Measurements from ENCODE around the gene ZNF391. TPM values are rescaled to one million over a fixed set of nuclear protein-coding genes. Genes with fewer than 3 reads are reported as not detected.
"Not testable (repeated sequence)": the region's sequence is repeated elsewhere in the genome, so short reads cannot be mapped to it uniquely, and the experiment has no call there.

Gene ZNF391
- total RNA-seq (ENCODE audit: insufficient read depth, low replicate concordance): 1.7 TPM

DNA sequence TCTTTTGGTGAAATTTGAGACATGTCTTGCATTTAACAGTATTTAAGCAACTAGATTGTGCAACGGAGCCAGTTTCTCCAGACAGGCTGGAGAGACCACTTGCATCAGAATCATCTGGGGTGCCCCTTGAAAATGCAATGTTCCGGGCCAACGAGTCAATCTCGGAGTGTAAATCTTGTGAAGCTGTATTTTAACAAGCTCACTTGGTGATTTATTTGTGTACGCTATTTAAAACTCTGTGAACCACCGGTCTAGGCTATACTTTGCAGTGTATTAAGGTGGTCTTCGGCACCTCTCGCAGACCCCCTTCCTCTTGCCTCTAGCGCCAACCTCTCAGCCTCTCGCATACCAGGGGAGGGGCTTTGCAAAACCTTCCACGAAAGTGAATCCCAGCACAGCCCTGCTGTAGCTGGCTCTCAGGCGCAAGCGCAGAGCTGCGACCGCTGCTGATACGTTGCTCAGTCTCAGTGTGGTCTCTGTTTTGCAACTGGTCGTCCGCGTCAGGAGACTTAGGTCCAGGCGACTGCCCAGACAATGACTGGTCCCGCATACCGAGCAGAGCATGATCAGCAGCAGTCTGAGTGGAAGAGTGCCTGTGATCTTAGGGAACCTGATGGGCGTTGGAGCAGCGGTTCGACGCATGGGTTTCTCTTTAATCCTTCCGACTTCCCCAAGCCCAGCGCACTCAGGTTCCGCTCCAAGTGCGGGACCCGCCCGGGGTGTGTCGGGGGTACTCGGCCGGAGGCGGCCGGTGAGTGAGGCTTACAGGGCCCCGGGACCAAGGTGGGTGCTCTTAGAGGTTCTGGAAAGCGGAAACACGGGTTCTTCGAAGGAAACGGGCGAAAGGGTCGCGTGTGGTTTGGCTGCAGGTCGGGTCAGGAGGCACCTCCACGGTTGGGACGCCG lies at the start of gene ZNF391:
Gene ZNF391, plus strand, starts transcription at position 467 of the 905 bp plus-strand sequence. CDS start 11,612 bp downstream, outside the sequence.
- peak; percentile 89 for DNase-seq (ENCODE audit: low spot score)

DNA sequence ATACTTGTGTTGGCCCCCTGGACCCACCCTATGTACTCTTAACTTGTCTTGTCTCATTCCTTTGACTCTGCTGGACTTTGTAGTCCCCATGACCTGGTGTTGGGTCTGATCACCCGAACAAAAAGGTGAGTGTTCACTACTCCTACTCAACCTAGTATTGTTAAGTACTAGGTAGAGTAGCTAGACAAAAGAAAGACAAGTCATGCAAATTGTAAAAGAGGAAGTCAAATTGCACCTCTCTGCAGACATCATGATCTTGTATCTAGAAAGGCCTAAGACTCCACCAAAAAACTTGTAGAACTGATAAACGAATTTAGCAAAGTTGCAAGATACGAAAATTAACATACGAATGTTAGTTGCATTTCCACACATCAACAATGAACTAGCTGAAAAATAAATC lies 35.7 kb upstream of the ZNF391 start:
- DNase-seq (ENCODE audit: low spot score): no peak

DNA sequence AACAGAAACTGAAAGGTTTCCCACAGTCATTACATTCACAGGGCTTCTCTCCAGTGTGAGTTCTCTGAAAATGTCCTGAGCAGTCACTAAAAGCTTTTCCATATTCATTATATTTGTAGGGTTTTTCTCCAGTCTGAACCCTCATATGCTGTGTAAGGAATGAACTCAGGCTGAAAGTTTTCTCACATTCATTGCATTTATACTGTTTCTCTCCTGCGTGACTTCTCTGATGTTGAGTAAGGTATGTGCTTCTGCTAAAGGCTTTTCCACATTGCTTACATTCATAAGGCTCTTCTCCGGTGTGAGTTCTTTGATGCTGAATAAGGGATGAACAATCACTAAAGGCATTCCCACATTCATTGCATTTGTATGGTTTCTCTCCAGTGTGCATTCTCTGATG lies 29.8 kb upstream of the ZNF391 start:
- no peak for DNase-seq (ENCODE audit: low spot score)

DNA sequence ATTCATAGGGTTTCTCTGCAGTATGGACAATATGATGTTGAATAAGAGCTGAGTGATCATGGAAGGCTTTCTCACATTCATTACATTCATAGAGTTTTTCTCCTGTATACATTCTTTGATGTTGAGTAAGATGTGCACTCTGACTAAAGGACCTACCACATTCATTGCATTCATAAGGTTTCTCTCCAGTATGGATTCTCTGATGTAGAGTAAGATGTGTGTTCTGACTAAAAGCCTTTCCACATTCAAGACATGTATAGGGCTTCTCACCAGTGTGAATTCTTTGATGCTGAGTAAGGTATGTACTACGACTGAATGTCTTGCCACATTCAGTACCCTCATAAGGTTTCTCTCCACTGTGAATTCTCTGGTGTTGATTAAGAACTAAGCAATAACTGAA lies 29.3 kb upstream of the ZNF391 start:
- no peak for DNase-seq (ENCODE audit: low spot score)

DNA sequence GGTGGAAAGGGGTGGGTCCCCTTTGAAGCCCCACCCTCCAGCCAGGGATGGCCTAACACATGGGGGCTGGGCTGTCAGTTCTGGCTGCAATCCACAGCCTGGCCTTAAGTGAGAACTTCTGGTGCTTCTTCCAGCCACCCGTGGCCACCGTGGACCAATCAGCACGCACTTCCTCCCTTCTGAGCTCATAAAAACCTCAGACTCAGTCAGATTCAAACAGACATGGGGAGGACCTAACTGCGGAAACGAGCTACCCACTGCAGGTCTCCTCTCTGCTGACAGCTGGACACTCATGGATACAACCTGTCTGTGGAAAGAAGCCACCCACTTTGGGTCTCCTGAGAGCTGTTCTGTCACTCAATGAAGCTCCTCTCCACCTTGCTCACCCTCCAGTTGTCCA lies 20.4 kb upstream of the ZNF391 start:
- DNase-seq (ENCODE audit: low spot score): no peak

DNA sequence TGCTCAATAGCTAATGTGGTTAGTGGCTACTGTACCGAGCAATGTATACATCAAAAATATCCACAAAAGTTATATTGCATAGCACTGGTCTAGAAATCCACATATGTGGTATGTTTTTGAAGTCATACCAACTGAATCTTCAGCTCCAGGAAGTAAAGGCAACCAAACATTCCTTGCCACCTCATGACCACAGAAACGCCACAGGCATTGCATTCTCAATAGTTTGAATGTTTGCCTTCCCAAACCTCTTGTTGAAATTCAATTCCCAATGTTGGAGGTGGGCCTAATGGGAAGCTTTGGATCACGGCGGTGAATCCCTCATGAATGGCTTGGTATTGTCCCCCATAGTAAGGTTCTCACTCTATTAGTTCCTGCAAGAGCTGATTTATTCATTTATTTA lies 18.2 kb upstream of the ZNF391 start:
- DNase-seq (ENCODE audit: low spot score): no peak

DNA sequence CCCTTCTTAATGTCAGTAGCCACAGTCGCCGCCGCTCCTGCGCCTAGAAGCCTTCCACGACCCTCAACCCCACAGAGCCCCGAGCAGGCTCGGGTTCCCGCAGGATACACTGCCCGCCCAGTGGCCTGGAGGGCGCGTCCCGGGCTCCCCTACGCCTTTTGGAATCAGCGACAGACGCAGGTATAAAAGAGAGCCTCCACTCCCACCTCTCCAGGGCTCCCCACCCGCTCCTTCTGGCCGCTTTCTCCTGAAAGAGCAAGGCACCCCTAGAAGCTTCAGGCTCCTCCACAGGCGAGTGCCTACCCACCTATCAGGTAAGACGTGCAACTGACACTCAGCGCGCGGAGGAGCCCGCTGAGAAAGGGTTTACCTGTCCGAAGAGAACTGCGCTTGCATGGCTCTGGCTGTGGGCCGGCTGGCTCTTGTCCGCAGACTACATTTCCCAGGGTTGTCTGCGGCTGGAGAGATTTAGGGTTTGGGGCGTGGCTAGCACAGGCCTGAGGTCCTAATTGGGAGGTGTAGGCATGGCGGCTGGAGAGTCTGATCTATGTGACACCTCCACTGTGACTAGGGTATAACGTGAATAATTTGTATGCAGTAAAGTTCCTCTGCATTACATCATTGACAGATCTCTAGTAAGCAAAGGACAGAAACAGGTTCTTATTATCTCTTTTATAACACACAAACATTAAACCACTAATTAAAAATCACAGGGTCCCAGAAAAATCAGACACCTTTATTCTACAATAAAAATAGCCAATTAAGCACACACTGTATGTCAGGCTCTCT lies 13.5 kb upstream of the ZNF391 start:
- DNase-seq (ENCODE audit: low spot score): peak; percentile 83

DNA sequence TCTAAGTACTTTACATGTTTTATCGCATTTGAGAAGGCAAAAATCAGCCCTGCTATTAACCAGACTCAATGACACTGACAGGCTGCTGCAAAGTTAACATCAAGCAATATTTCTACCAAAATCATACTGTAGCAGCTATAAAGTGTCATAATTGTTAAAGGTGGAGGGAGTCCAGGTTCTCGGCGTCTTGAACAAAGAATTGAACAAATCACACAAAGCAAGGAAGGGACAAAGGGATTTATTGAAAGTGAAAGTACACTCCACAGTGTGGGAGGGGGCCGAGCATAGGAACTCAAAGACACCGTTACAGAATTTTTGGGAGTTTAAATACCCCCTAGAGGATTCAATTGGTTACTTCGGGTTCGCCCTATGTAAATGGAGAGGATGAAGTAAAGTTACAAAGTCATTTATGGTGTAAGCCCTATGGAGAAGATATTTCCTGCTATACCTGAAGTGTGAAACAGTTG lies 12.9 kb upstream of the ZNF391 start:
- DNase-seq (ENCODE audit: low spot score): peak; percentile 1

DNA sequence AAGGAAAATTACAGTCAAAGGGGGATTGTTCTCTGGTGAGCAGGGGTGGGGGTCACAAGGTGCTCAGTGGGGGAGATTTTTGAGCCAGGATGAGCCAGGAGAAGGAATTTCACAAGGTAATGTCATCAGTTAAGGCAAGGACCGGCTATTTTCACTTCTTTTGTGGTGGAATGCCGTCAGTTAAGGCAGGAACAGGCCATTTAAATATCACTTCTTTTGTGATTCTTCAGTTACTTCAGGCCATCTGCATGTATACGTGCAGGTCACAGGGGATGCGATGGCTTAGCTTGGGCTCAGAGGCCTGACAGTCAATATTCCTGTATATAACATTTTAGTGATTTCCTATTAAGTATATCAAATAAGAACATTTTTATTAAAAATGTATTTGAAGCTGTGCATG lies 10.2 kb upstream of the ZNF391 start:
- DNase-seq (ENCODE audit: low spot score): not testable (repeated sequence)

DNA sequence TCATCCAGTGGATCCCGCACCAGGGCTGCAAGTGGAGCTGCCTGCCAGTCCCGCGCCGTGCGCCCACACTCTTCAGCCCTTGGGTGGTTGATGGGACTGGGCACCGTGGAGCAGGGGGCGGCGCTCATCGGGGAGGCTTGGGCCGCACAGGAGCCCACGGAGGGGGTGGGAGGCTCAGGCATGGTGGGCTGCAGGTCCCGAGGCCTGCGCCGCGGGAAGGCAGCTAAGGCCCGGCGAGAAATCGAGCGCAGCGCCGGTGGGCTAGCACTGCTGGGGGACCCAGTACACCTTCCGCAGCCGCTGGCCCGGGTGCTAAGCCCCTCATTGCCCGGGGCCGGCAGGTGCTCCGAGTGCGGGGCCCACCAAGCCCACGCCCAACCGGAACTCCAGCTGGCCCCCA lies 7.6 kb upstream of the ZNF391 start:
- DNase-seq (ENCODE audit: low spot score): not testable (repeated sequence)

DNA sequence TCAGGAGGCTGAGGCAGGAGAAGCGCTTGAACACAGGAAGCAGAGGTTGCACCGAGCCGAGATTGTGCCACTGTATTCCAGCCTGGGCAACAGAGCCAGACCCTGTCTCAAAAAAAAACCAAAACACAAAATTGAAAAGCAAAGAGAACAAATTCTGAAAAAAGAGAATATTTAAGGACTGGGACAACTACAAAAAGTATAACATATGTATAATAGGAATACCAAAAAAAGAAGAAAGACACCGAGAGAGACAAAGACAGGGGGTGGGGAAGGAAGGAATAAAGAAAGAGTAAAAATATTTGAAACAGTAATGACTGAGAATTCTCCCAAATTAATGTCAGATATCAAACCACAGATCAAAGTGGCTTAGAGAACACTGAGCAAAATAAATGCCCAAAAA lies 5.5 kb upstream of the ZNF391 start:
- no peak for DNase-seq (ENCODE audit: low spot score)

DNA sequence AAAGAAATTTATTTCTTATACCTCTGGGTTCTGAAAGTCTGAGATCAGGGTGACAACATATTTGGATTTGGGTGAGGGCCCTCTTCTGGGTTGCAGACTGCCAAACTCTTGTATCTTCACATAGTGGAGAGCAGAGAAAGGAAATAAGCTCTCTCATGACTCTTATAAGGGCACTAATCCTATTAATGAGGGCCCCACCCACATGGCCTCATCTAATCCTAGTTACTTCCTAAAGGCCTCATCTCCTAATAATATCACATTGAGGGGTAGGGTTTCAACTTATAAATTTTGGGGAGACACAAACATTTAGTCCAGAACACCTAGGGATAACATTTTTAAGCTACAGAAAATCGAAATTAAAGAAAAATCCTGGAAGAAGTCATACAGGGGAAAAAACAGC lies 5.1 kb upstream of the ZNF391 start:
- no peak for DNase-seq (ENCODE audit: low spot score)

DNA sequence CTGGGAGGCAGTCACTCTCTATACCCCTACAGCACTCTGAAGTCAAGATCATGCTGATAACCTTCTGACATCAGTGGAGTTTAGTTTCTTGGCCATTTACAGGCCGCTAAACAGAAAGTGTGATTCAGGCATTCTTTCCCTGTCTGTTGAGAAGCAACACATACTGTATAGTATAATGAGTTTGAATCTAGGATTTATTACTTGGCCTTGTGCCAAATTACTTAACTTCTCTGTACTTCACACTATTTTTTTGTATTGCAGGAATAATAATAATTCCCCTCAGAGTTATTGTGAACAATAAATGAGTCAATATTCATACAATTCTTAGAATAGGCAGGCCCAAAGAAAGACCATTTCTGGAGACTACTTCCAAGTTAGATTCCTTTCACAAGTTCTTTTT lies 4.1 kb downstream of the ZNF391 start:
- DNase-seq (ENCODE audit: low spot score): no peak

DNA sequence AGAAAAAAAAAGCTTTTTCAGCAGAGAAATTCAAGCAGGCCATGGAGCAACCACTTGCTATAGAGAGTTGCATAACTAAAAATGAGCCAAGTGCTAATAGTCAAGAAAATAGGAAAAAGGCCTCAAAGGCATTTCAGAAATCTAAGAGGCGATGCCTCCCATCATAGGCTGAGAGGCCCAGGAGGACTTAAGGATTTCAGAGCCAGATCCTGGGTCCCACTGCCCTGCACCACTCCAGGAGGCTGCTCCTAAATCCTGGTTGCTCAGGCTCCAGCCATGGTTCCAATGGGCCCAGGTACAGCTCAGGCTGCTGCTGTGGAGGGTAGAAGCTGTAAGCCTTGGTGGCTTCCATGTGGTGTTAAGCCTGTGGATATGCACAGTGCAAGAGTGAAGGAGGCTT lies 5.5 kb downstream of the ZNF391 start:
- DNase-seq (ENCODE audit: low spot score): no peak

DNA sequence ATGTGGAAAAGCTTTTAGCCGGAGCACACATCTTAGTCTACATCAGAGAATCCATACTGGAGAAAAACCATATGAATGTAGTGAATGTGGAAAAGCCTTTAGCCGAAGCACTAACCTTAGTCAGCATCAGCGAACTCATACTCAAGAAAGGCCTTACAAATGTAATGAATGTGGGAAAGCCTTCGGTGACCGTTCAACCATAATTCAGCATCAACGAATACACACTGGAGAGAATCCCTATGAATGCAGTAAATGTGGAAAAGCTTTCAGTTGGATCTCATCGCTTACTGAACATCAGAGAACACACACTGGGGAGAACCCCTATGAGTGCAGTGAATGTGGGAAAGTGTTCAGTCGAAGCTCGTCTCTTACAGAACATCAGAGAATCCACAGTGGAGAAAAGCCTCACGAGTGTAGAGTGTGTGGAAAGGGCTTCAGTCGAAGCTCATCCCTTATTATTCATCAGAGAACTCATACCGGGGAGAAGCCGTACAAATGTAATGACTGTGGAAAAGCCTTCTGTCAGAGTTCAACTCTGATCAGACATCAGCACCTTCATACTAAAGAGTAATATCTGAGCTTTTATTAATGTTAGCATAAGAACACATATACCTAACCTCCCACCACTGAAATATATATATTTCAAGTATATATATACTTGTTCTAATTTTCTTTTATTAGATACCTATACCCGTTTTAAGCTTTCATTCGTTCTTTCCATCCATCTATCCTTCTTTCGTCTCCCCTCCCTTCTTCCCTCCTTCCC lies 12.5 kb downstream of the ZNF391 start:
- no peak for DNase-seq (ENCODE audit: low spot score)

DNA sequence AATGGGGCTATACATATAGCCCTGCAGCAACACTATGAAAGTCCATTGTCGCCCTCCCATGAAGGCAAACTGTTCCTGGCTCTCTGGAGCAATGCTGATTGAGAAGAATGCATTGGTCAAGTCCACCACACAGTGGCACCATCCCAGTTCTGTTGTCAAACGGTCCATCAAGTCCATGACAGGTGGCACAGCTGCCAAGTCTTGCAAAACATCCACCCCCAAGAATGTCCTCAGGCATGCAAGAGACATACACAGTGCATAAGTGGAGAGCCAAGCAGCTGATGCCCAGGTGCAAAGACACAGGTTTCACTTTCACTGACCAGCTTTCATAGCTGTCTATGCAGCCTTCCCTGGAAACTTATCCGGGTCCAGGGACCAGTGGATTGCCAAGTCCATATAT lies 17.5 kb downstream of the ZNF391 start:
- no peak for DNase-seq (ENCODE audit: low spot score)

DNA sequence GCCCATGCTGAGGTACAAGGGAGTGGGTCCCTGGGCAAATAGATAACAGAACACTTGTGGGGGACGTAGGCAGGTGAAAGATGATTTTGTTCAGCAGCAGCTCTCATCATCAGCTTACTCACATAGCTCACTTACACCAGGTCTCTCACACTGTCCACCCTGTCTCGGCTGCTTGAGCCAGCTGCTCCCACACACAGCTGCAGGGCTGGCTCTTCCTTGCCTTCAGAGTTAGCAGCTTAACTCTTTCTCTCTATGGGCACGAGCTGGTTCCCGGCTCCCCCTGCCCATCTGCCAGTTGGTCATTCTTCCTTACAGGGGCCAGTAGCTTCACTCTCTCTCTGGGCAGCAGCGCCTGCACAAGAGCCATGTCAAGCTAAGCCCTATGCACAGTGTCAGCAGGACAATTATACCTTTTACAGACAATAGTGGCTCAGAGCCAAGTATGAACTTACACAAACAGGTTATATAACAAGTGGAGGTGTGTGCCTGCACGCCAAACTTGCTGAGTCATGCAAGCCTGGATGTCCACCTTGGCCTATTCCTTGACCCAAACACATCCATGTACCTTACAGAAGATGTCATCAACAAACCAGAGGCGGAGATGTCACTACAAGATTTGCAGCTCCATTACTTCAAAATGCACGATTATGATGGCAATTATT lies 18.7 kb downstream of the ZNF391 start:
- DNase-seq (ENCODE audit: low spot score): no peak

DNA sequence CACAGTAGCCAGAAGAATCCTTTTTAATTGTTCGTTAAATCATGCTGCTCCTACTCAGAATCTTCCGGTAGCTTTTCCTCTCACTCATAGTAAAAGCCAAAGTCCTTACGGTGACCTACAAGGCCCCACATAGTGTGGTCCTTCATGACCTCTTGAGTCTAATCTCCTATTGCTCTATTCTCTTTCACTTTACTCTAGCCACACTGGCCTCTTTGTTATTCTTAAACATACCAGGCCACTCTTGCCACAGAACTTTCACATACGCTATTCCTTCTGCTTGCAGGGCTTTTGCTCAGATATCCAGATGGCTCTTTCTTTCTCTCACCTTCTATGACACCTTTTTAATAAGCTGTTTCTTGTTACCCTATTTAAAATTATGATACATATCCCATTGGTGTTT lies 25.7 kb downstream of the ZNF391 start:
- DNase-seq (ENCODE audit: low spot score): no peak

DNA sequence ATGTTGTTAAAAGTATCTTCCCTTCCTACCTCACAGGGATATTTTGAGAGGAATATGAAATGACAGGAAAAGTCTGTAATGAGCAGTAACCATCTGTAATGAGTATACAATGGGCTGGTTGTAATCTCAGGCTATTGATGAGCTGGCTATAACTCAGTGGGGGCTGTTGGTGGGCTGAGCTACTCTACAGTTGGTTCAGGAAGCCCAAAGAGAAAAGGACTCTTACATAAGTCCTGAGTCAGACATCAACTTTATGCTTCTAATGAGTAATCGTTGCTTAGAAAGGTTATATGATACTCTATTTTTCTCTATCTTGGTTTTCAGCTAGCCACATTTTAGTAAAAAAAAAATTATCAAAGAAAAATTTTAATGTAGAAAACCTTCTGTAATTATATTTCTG lies 26.4 kb downstream of the ZNF391 start:
- DNase-seq (ENCODE audit: low spot score): no peak

DNA sequence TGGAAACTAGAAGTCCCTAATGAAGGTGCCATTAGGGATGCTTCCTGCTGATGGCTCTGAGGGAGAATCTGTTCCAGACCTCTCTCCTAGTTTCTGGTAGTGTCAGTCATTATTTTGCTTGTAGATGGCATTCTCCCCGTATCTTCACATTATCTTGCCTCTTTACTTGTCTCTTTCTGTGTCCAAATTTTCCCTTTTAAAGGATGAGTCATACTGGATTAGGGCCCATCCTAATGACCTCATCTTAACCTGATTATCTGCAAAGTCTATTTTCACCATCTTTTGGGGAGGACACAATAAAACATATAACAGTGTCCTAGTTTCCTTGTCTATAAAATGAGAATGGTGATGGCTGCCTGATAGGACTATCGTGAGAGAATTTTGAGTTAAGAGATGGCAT lies 27.3 kb downstream of the ZNF391 start:
- no peak for DNase-seq (ENCODE audit: low spot score)

DNA sequence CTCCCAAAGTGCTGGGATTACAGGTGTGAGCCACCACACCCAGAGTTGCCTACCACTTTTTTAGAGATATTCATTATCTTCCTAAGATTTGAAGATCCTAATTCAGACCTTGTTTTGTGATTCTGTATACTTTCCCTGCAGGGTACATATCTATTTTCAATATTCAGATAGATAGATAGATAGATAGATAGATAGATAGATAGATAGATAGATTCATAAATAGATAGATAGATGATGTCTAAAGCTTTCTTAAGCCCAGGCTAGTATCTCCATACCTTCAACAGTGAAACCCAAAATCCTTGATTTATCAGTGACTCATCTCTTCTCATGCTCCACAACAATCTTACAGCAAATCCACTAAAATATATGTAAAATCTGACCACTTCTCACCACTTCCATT lies 30.8 kb downstream of the ZNF391 start:
- no peak for DNase-seq (ENCODE audit: low spot score)
